ENCODE data around the gene HKDC1.
"Not testable (repeated sequence)": the region's sequence is repeated elsewhere in the genome, so short reads cannot be mapped to it uniquely, and the experiment has no call there.

HKDC1 gene

DNA sequence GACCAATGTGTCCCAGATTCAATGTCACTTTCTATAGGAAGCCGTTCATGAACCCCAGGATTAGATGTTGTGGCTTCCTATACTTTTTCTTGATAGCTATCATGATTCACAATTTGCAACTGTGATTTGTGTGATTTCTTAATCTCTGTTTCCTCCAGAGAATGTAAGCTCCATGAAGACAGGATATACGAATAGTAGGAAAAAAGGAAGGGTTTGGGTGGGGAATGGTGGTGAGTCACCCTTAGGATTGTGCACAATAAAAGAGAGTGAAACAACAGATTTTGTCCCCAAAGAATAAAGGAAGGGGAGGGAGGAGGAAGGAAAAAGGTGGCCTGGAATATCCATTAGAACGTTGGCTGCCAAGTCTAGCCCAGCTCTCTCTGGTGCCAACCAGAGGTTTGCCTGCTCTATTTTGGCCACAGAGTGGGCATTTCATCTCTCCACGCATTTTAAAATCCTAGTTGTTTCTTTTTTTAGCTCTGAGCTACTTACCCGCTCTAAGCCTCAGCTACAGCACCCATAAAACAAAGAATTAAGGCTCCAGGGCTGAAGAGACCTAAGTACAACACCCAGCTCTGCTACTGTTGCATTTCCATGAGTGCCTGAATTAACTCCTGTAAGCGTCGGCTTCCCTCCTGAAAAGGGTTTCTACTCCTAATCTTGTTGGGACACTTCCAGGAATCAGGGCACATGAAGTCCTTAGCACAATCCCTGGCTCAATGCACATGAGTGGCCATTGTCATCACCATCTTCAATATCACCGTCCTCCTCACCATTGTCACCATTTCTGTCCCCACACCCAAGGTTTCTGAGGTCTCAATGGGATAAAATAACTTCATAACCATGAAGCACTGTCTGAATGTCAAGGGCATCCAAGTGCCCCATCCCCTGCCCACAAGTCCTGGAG, 61.6 kb downstream of the HKDC1 start:
- DNase-seq (ENCODE audit: low read depth) = no peak

DNA sequence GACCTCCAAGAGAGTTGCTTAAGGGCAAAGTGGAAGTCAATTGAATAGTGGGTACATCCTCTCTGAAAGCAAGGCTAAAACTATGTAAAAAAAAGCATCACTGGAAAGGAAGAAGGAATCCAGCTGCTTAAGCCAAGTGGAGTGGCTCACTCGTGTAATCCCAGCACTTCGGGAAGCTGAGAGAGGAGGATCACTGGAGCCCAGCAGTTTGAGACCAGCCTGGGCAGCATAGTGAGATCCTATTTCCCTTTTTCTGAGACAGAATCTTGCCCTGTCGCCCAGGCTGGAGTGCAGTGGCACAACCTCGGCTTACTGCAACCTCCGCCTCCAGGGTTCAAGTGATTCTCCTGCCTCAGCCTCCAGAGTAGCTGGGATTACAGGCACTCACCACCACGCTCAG, 64.3 kb downstream of the HKDC1 start:
- DNase-seq (ENCODE audit: low read depth) = not testable (repeated sequence)

DNA sequence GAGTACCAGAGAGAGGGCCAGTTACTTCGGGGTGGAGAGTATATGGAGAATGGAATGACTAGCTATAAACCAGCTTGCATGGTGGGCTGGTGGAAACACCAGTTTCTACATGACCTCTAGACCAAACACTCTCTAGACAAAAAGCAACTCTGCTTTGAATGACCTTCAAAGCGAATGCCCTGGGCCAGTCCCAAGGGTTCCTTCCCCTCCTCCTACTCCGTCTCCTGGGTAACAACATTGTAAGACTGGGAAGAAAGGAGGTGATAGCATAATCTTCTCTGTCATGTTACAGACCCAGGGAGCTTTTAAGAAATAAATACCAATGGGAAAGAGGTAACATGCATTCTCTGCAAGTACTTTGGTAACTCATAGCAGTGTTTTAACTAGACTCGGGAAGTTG, 65.6 kb downstream of the HKDC1 start:
- no peak for DNase-seq (ENCODE audit: low read depth)

DNA sequence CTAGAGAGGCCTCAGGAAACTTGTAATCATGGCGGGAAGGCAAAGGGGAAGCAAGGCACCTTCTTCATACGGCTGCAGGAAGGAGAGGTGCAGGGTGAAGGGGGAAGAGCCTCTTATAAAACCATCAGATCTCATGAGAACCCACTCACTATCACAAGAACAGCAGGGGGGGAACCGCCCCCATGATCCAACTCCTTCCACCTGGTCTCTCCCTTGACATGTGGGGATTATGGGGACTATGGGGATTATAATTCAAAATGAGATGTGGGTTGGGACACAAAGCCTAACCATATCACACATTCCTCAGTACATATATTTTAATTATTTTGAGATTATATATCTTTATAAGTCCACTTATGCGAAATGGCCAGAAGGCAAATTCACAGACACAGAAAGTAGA, 67.0 kb downstream of the HKDC1 start:
- no peak for DNase-seq (ENCODE audit: low read depth)

DNA sequence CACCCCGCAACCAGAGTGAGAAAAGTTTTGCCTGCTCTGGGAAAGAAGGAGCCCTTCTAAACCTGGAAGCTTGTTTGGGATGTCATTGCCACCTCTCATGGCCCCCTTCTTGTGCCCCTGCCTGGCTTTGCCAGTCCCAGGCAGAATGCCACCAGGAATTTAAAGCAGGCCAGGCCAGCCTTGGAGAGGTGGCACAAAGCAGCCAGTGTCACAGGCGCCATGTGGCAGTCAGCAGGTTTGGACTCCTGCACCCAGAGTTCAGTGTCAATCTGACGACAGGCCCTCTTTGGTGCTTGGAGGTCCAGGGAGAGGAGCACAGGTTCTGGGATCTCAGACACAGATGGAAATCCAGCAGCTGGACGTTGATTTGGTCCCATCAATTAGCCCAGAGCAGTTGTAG, 70.9 kb downstream of the HKDC1 start:
- no peak for DNase-seq (ENCODE audit: low read depth)

DNA sequence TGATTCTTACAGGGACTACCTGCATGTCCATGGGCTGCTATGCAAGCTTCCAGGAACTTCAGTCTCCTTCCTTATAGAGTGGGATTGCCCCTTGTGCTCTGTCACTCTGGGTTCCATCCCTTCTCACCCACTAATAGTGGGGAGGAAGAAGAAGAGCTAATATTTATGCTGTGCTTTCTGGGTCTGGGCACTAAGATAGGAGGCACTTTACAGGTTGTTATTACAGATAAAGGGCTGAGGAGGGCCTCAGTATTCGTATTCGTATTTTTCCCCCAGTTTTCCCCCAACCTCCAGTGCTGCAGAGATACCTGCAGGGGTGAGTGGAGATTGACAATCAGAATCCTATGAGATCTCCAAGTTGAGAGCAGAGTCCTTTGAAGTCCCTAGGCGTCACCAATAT, 72.3 kb downstream of the HKDC1 start:
- no peak for DNase-seq (ENCODE audit: low read depth)

DNA sequence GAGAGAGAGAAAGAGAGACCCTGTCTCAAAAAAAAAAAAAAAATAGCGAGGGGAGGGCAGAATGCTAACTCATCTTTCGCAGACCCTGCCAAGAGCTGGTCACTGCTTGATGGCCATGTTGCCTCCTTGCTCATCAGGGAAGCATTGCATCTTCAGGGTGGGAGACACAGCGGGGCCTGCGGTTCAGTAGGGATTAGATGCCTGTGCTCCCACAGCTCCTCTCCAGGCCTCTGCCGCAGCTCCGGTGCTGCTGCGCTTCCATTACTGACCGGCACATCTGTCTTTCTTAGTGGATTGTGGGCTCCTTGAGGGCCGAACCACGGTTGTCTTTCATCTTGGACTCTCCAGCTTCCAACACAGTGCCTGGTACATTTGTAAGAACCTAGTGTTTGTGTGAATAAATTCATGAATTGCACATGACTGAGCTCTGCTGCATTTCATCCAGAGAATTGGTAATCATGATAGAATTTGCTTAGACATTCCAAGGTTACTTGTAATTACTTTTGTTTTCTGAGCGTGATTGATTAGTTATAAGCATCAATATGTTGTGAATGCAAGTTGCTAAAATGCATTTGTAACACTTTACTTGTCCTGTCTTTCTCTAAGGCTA, 75.0 kb downstream of the HKDC1 start:
- DNase-seq (ENCODE audit: low read depth) = no peak

DNA sequence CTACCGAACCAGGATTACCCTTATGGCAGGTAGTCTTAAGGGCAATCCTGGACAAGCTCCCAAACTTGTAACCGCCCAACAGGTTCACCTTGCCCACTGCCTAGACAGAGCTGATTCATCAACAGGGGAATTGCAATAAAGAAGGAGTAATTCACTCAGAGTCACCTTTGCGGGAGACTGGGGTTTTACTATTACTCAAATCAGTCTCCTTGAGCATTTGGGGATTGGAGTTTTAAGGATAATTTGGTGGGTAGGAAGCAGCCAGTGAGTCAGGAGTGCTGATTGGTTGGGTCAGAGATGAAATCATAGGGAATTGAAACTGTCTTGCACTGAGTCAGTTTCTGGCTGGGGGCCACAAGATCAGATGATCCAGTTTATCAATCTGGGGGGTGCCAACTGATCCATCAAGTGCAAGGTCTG, 83.5 kb downstream of the HKDC1 start:
- DNase-seq (ENCODE audit: low read depth) = no peak

DNA sequence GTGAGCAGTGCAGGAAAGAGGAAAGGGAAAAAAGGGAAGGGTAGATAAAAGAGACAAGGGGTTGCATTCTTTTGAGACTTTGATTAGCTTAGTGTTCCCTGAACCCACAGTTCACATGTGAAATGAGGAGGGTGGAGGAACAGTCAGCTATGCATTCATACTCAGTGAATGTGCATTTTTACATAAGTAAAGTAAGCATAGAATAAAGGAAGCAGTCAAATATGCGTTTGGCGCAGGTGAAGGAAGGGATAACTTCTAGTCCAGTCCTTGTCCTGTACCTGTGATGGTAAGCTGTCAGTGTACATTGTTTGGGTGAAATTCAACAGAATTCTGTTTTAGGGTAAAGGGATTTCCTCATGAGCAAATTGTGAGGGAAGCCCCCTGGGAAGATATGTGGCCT, 86.3 kb downstream of the HKDC1 start:
- no peak for DNase-seq (ENCODE audit: low read depth)

DNA sequence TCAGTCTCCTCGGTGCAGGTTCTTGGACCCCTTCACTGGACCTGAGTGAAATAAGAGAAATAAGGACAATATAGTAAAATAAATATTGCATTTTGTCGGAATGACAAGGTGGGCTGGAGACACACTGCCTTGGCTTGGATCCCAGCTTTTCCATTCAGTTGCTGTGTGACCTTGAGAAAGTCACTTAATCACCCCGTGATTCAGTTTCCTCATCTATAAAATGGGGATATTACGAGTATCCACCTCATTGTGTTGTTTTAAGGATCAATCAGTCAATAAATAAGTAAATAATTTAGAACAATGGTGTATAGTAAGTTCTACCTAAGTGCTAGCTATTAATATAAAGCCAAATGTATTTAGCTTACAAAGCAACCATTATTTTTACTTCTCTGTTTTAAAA, 87.3 kb downstream of the HKDC1 start:
- DNase-seq (ENCODE audit: low read depth) = no peak

DNA sequence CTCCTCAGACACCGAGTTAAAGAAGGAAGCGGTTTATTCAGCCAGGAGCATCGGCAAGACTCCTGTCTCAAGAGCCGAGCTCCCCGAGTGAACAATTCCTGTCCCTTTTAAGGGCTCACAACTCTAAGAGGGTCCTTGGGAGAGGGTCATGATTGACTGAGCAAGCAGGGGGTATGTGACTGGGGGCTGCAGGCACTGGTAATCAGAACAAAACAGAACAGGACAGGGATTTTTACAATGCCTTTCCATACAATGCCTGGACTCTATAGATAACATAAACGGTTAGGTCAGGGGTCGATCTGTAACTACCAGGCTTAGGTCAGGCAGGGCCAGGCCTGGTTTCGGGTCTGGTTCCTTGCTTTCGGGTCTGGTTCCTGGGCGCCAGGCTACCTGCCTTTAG, 88.2 kb downstream of the HKDC1 start:
- DNase-seq (ENCODE audit: low read depth) = not testable (repeated sequence)

DNA sequence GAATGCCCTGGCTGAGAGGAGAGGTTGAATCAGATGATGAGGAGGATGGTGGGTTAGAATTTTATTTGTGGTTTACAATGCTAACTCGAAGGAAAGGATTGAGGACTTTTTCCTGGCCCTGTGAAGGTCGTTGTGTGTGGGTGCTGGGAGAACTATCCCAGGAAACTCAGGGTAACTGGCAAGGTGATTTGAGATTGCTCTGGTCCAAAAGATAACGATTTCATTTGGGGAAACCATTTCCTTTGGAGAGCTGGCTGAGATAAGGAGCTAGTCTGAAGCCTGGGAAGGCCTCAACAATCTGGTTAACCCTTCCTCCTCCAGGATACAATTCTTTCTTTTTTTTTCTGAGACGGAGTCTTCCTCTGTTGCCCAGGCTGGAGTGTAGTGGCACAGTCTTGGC, 91.2 kb downstream of the HKDC1 start:
- no peak for DNase-seq (ENCODE audit: low read depth)

DNA sequence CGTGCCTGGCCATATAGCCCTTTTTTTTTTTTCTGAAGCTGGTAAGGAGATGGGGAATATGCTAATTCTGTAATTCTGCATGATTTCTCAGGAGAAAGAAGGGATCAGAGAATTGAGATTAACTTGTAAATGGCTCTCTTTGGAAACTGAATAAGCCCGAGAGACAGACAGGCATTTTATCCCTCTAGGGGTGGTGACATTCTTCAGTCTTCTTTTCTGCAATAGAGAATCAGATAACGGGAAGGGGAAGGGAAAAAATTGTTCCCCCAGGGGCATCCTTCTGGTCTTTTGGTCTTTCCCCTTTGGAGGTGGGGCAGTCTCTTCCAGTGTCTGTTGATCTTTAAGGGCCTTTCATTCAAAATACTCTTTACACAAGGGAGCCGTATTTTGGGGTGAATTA, 92.4 kb downstream of the HKDC1 start:
- no peak for DNase-seq (ENCODE audit: low read depth)

DNA sequence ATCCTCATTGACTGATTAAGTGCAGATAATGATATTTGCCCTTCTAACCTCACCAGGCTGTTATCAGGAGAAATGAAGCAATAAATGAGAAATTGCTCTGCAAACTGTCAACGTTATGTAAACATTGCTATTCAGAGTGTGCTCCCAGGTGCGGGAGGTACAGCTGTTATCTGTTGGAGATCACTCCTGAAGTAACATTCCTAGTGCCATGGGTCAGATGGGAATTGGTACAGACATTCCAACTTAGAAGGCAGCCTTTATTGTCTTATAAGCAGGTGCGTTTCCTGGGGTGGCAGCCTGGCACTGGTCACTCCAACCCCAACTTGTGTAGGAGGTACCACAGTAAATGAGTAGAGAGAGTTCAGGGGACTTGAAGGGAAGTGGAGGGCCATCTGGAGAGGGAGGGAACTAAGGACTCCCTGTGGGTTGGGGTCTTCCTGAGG, 95.0 kb downstream of the HKDC1 start:
- DNase-seq (ENCODE audit: low read depth) = no peak

DNA sequence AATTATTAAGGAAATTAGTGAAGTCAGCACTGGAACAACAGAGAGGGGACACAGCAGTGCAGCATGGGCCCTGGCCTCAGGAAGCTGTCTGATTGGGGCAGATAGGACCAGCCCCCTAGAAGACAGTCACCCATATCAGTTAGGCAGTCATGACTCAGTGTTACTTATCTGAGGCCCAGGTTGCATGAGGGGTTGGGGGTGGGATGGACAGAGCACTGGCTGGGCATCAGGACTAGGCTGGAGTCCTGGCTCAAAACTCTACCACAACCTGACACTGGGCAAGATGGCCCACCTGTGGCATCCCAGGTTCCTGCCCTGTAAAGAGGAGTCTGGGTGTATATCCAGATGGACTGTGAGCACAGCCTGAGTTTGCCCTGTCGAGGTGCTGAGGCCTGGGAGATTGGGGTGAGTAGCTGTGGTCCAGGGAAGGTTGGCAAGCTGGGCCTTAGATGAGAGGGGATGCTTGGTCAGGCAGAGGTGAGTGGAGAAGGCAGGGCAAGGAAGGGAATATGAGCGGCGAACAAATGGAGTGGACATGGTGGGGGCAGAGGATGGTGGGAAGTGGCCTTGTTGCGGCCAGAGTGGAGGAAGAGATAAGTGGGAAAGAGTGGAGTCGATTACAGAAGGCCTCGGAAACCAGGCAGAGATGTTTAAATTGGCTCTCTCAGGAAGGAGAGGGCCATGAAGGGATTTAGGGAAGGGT, 95.6 kb downstream of the HKDC1 start:
- DNase-seq (ENCODE audit: low read depth) = no peak

DNA sequence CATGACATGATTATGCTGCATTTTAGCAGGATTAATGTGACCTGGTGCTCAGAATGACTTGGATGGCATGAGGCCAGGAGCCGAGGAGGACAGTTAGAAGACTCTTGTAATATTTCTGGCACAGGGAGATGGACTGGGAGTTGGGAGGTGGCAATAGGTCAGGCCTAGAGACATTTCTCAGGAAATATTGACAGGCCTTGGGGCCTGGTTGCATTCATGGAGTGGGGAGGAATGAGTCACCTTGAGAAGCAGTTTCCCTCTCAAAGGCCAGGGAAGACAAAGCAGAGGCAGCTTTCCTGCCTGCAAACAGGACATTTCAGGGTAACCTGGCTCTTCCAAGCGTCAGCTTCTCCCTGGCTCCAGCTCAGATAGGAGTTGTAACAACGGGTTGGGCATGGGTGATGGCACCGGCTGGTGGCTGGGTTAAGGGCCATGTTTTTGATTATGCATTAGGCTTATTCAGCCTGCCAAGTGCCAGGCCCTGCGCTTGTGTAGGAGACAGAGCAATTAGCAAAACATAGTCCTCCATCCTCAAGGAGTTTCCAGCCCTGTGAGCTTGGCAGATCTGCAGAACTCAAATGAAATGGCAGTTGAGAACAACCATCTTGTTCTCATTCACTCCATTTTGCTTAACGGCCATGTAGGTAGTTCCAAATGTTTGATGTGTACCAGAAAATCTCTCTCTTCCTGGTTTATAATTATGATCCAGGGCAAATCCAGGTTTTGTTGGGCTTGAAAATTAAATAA, 96.4 kb downstream of the HKDC1 start:
- no peak for DNase-seq (ENCODE audit: low read depth)

All from activated T-cell treated with anti-CD3 and anti-CD28 coated beads for 24 hours (primary cell).